T47D (cell line): Measurements from ENCODE around the gene TBC1D9.
A peak's percentile ranks its signal among the peaks of the same experiment; 100 is the strongest.

Experiments
- DNase-seq, 2 experiments: peaks; one replicate each; pipeline versions ENCODE4 v3.0.0 to v3.0.0-alpha.2; 2011 to 2012; ENCODE audit warnings: low read depth in 1 of 2, low spot score in 1 of 2
- JUND ChIP-seq: IDR thresholded peaks from 2 replicates; pipeline ENCODE4 v1.6.1; 2012; ENCODE audit warnings: low read depth
- in situ Hi-C: cut with HindIII; loops from 2 replicates; pipeline ENCODE4 v1.10.0; 2016; ENCODE audit warnings: low sequenced_read_pairs, low pct_unique_long_range_greater_than_20kb

TBC1D9 gene

GRCh38 chr4:140744421-140744820 is 11.8 kb downstream of the TBC1D9 start:
- in situ Hi-C loops, result no loop called here
- no peak for DNase-seq
- TF ChIP-seq JUND, result no peak

GRCh38 chr4:140743194-140743931 is 12.8 kb downstream of the TBC1D9 start:
- in situ Hi-C loops, result no loop called here
- TF ChIP-seq JUND, result no peak
- peak in 1 of 2 experiments; percentile 65 for DNase-seq

GRCh38 chr4:140742838-140743193 is 13.4 kb downstream of the TBC1D9 start:
- in situ Hi-C loops, result no loop called here
- DNase-seq, result no peak
- TF ChIP-seq JUND, result no peak

GRCh38 chr4:140740906-140741670 is 15.1 kb downstream of the TBC1D9 start:
- in situ Hi-C loops, result no loop called here
- TF ChIP-seq JUND, result no peak
- DNase-seq, result no peak

GRCh38 chr4:140740422-140740821 is 15.8 kb downstream of the TBC1D9 start:
- no peak for TF ChIP-seq JUND
- no peak for DNase-seq
- in situ Hi-C loops, result no loop called here

- in situ Hi-C loops, result no loop called here
- no peak for TF ChIP-seq JUND
- DNase-seq, result no peak
Observed at GRCh38 chr4:140739971-140740370, 16.2 kb downstream of the TBC1D9 start.

GRCh38 chr4:140738139-140738538 is 18.0 kb downstream of the TBC1D9 start:
- in situ Hi-C loops, result no loop called here
- TF ChIP-seq JUND, result no peak
- DNase-seq, result no peak

- no peak for DNase-seq
- TF ChIP-seq JUND, result no peak
- in situ Hi-C loops, result no loop called here
Observed at GRCh38 chr4:140736669-140737343, 19.4 kb downstream of the TBC1D9 start.

- TF ChIP-seq JUND, result no peak
- no peak for DNase-seq
- in situ Hi-C loops, result no loop called here
Observed at GRCh38 chr4:140735779-140736391, 20.3 kb downstream of the TBC1D9 start.

GRCh38 chr4:140735317-140735716 is 20.9 kb downstream of the TBC1D9 start:
- in situ Hi-C loops, result no loop called here
- no peak for TF ChIP-seq JUND
- no peak for DNase-seq

- in situ Hi-C loops, result no loop called here
- TF ChIP-seq JUND, result no peak
- DNase-seq, result no peak
Observed at GRCh38 chr4:140732780-140733179, 23.4 kb downstream of the TBC1D9 start.

- no peak for DNase-seq
- in situ Hi-C loops, result no loop called here
- TF ChIP-seq JUND, result no peak
Observed at GRCh38 chr4:140729344-140730049, 26.7 kb downstream of the TBC1D9 start.
